Activated T-cell treated with anti-CD3 and anti-CD28 coated beads, Interleukin-2, amount 50 U/mL, for 24 hours (primary cell): ENCODE measurements around the gene OFD1.
A peak's percentile ranks its signal among the peaks of the same experiment; 100 is the strongest.

ENCODE experiments used
- DNase-seq: peaks from one replicate; pipeline ENCODE4 v3.0.0-alpha.2; 2020
- H3K27ac Mint-ChIP-seq: 2 replicates; pipeline ENCODE4 v1.8.0; 2020; ENCODE audit warnings: mild to moderate bottlenecking, mixed read lengths
- H3K27me3 Mint-ChIP-seq: 2 replicates; pipeline ENCODE4 v1.8.0; 2020; ENCODE audit warnings: mixed read lengths
- H3K36me3 Mint-ChIP-seq: 2 replicates; pipeline ENCODE4 v1.8.0; 2020; ENCODE audit warnings: low read depth, mixed read lengths
- H3K4me1 Mint-ChIP-seq: 2 replicates; pipeline ENCODE4 v1.8.0; 2020; ENCODE audit warnings: low read depth, mixed read lengths
- H3K4me3 Mint-ChIP-seq: 2 replicates; pipeline ENCODE4 v1.8.0; 2020; ENCODE audit warnings: mild to moderate bottlenecking, moderate library complexity, mixed read lengths
- H3K9me3 Mint-ChIP-seq: 2 replicates; pipeline ENCODE4 v1.8.0; 2020; ENCODE audit warnings: mixed read lengths

OFD1 gene

GRCh38 chrX:13697455-13697854, 37.1 kb upstream of the OFD1 start:
- no peak for DNase-seq
- Mint-ChIP-seq H3K4me3 (no peak overlapping the region), H3K27me3 (peaks cover 38% of the 10 kb centered on the region), H3K4me1 (peaks cover 67% of the 10 kb centered on the region), H3K9me3 (no peaks in the 10 kb centered on the region), H3K36me3 (peaks cover 3% of the 10 kb centered on the region), H3K27ac (no peak overlapping the region)

GRCh38 chrX:13697976-13698375, 36.6 kb upstream of the OFD1 start:
- no peaks in the 10 kb centered on the region for H3K9me3 Mint-ChIP-seq
- H3K36me3 Mint-ChIP-seq: peaks cover 3% of the 10 kb centered on the region
- H3K4me1 Mint-ChIP-seq: peaks cover 65% of the 10 kb centered on the region
- H3K4me3 Mint-ChIP-seq: no peak overlapping the region
- H3K27me3 Mint-ChIP-seq: peaks cover 36% of the 10 kb centered on the region
- no peak overlapping the region for H3K27ac Mint-ChIP-seq
- no peak for DNase-seq

- no peak for DNase-seq
- H3K4me3 Mint-ChIP-seq: no peak overlapping the region
- H3K9me3 Mint-ChIP-seq: no peaks in the 10 kb centered on the region
- H3K36me3 Mint-ChIP-seq: peaks cover 3% of the 10 kb centered on the region
- H3K27ac Mint-ChIP-seq: no peak overlapping the region
- H3K4me1 Mint-ChIP-seq: peaks cover 65% of the 10 kb centered on the region
- peaks cover 33% of the 10 kb centered on the region for H3K27me3 Mint-ChIP-seq
These were observed 36.1 kb upstream of the OFD1 start for GRCh38 chrX:13698432-13698831.

GRCh38 chrX:13699183-13699826, 35.2 kb upstream of the OFD1 start:
- DNase-seq: no peak
- H3K9me3 Mint-ChIP-seq: no peaks in the 10 kb centered on the region
- H3K36me3 Mint-ChIP-seq: peaks cover 7% of the 10 kb centered on the region
- no peak overlapping the region for H3K4me3 Mint-ChIP-seq
- peaks cover 30% of the 10 kb centered on the region for H3K27me3 Mint-ChIP-seq
- H3K4me1 Mint-ChIP-seq: peaks cover 64% of the 10 kb centered on the region
- H3K27ac Mint-ChIP-seq: peak overlapping the region; percentile 51

- Mint-ChIP-seq H3K27ac (no peak overlapping the region), H3K4me1 (peaks cover 58% of the 10 kb centered on the region), H3K27me3 (peaks cover 24% of the 10 kb centered on the region), H3K4me3 (no peak overlapping the region), H3K9me3 (no peaks in the 10 kb centered on the region), H3K36me3 (peaks cover 11% of the 10 kb centered on the region)
- DNase-seq: no peak
These were observed 34.2 kb upstream of the OFD1 start for GRCh38 chrX:13700380-13700779.

- H3K9me3 Mint-ChIP-seq: no peaks in the 10 kb centered on the region
- no peak overlapping the region for H3K4me3 Mint-ChIP-seq
- DNase-seq: no peak
- peak overlapping the region; percentile 42 for H3K27ac Mint-ChIP-seq
- peaks cover 17% of the 10 kb centered on the region for H3K36me3 Mint-ChIP-seq
- peaks cover 25% of the 10 kb centered on the region for H3K27me3 Mint-ChIP-seq
- peaks cover 51% of the 10 kb centered on the region for H3K4me1 Mint-ChIP-seq
These were observed 32.3 kb upstream of the OFD1 start for GRCh38 chrX:13702111-13702789.

- peaks cover 25% of the 10 kb centered on the region for H3K36me3 Mint-ChIP-seq
- no peaks in the 10 kb centered on the region for H3K9me3 Mint-ChIP-seq
- peaks cover 45% of the 10 kb centered on the region for H3K4me1 Mint-ChIP-seq
- peaks cover 29% of the 10 kb centered on the region for H3K27me3 Mint-ChIP-seq
- no peak overlapping the region for H3K4me3 Mint-ChIP-seq
- H3K27ac Mint-ChIP-seq: peak overlapping the region; percentile 73
- DNase-seq: no peak
These were observed 31.4 kb upstream of the OFD1 start for GRCh38 chrX:13703135-13703534.

GRCh38 chrX:13703589-13703988, 31.0 kb upstream of the OFD1 start:
- H3K27me3 Mint-ChIP-seq: peaks cover 29% of the 10 kb centered on the region
- H3K27ac Mint-ChIP-seq: peak overlapping the region; percentile 73
- no peak overlapping the region for H3K4me3 Mint-ChIP-seq
- H3K36me3 Mint-ChIP-seq: peaks cover 30% of the 10 kb centered on the region
- peaks cover 45% of the 10 kb centered on the region for H3K4me1 Mint-ChIP-seq
- H3K9me3 Mint-ChIP-seq: no peaks in the 10 kb centered on the region
- no peak for DNase-seq

GRCh38 chrX:13711141-13711540, 23.4 kb upstream of the OFD1 start:
- peaks cover 19% of the 10 kb centered on the region for H3K27me3 Mint-ChIP-seq
- peaks cover 16% of the 10 kb centered on the region for H3K4me1 Mint-ChIP-seq
- H3K27ac Mint-ChIP-seq: no peak overlapping the region
- H3K9me3 Mint-ChIP-seq: no peaks in the 10 kb centered on the region
- H3K36me3 Mint-ChIP-seq: peaks cover 74% of the 10 kb centered on the region
- DNase-seq: no peak
- H3K4me3 Mint-ChIP-seq: no peak overlapping the region

- no peak for DNase-seq
- H3K36me3 Mint-ChIP-seq: peaks cover 85% of the 10 kb centered on the region
- H3K27me3 Mint-ChIP-seq: peaks cover 9% of the 10 kb centered on the region
- peaks cover 32% of the 10 kb centered on the region for H3K4me1 Mint-ChIP-seq
- no peaks in the 10 kb centered on the region for H3K9me3 Mint-ChIP-seq
- H3K4me3 Mint-ChIP-seq: no peak overlapping the region
- peak overlapping the region; percentile 50 for H3K27ac Mint-ChIP-seq
These were observed 18.1 kb upstream of the OFD1 start for GRCh38 chrX:13716455-13716854.

GRCh38 chrX:13716905-13717304, 17.6 kb upstream of the OFD1 start:
- DNase-seq: no peak
- no peak overlapping the region for H3K4me3 Mint-ChIP-seq
- H3K9me3 Mint-ChIP-seq: no peaks in the 10 kb centered on the region
- peak overlapping the region; percentile 51 for H3K27ac Mint-ChIP-seq
- peaks cover 36% of the 10 kb centered on the region for H3K4me1 Mint-ChIP-seq
- peaks cover 11% of the 10 kb centered on the region for H3K27me3 Mint-ChIP-seq
- peaks cover 85% of the 10 kb centered on the region for H3K36me3 Mint-ChIP-seq

GRCh38 chrX:13717700-13718472, 16.7 kb upstream of the OFD1 start:
- Mint-ChIP-seq H3K27ac (peak overlapping the region; percentile 61), H3K4me3 (no peak overlapping the region), H3K9me3 (no peaks in the 10 kb centered on the region), H3K27me3 (peaks cover 8% of the 10 kb centered on the region), H3K36me3 (peaks cover 84% of the 10 kb centered on the region), H3K4me1 (peaks cover 44% of the 10 kb centered on the region)
- DNase-seq: no peak

- no peak for DNase-seq
- H3K27me3 Mint-ChIP-seq: peaks cover 16% of the 10 kb centered on the region
These were observed 15.2 kb upstream of the OFD1 start for GRCh38 chrX:13719192-13719856.

GRCh38 chrX:13721371-13721770, 13.2 kb upstream of the OFD1 start:
- H3K27me3 Mint-ChIP-seq: peaks cover 16% of the 10 kb centered on the region
- no peak for DNase-seq
- H3K4me1 Mint-ChIP-seq: peaks cover 65% of the 10 kb centered on the region
- no peaks in the 10 kb centered on the region for H3K9me3 Mint-ChIP-seq
- H3K27ac Mint-ChIP-seq: peak overlapping the region; percentile 28
- H3K36me3 Mint-ChIP-seq: peaks cover 94% of the 10 kb centered on the region
- no peak overlapping the region for H3K4me3 Mint-ChIP-seq

More at GRCh38 chrX:13719192-13719856, 15.2 kb upstream of the OFD1 start:
- peaks cover 53% of the 10 kb centered on the region for H3K4me1 Mint-ChIP-seq
- H3K4me3 Mint-ChIP-seq: no peak overlapping the region
- peaks cover 93% of the 10 kb centered on the region for H3K36me3 Mint-ChIP-seq
- H3K27ac Mint-ChIP-seq: peak overlapping the region; percentile 57
- H3K9me3 Mint-ChIP-seq: no peaks in the 10 kb centered on the region
